ENCODE data around the gene DPYSL4. TPM values are rescaled to one million over a fixed set of nuclear protein-coding genes. Genes with fewer than 3 reads are reported as not detected.

Gene DPYSL4
- total and polyA plus RNA-seq, 2 of the 4 experiments (the other 2 are of a cell fraction) = 8.1 to 30.5 TPM

- H2BK5ac ChIP-seq (ENCODE audit: low read depth, low read length, poor library complexity, severe bottlenecking) = no peak overlapping the region
- H2BK20ac ChIP-seq (ENCODE audit: low read depth, low read length) = no peak overlapping the region
- H4K5ac ChIP-seq (ENCODE audit: low read depth, low read length) = no peak overlapping the region
- no peak overlapping the region for H3K27ac ChIP-seq (ENCODE audit: insufficient read depth, low read length)
- no peak overlapping the region for H3K18ac ChIP-seq (ENCODE audit: low read depth, low read length)
- no peak overlapping the region for H2AFZ ChIP-seq (replicated peaks; ENCODE audit: low read length, poor library complexity)
- CTCF ChIA-PET = interaction anchor here (0.5 kb wide), 1 partner anchor 290 kb away, joined by 4 read pairs; no protein-coding TSS in a partner anchor
- H4K20me1 ChIP-seq (ENCODE audit: insufficient read depth, low read length) = no peaks in the 10 kb centered on the region
- H3K56ac ChIP-seq (ENCODE audit: extremely low read depth, insufficient read depth, low read length) = no peak overlapping the region
- no peak overlapping the region for H3K4me2 ChIP-seq (ENCODE audit: low read depth, low read length)
- POLR2A ChIA-PET (ENCODE audit: unreplicated experiment) = no interaction called here
- peaks cover 14% of the 10 kb centered on the region for H3K36me3 ChIP-seq (ENCODE audit: control insufficient read depth, insufficient read depth, low read length)
- no peak overlapping the region for H3K4me3 ChIP-seq (ENCODE audit: insufficient read depth, low read depth, low read length)
- H3K79me1 ChIP-seq (ENCODE audit: low read depth in 1 of 2, low read length in 2 of 2) = no peaks in the 10 kb centered on the region
- H3K4ac ChIP-seq (ENCODE audit: low read depth, low read length) = no peak overlapping the region
- TF ChIP-seq MXI1 (IDR thresholded peaks at IDR 0.05; ENCODE audit: borderline replicate concordance, low read depth, low read length) = no peak
- TF ChIP-seq POLR2A (IDR thresholded peaks at IDR 0.05; ENCODE audit: low read depth, low read length) = no peak
- TF ChIP-seq ELK1 (IDR thresholded peaks at IDR 0.05; ENCODE audit: borderline replicate concordance, low read depth, low read length) = no peak
- TF ChIP-seq CEBPB (IDR thresholded peaks at IDR 0.05; ENCODE audit: low read depth, low read length) = no peak
- TF ChIP-seq FOS (IDR thresholded peaks at IDR 0.05; ENCODE audit: low read depth, low read length) = no peak
- TF ChIP-seq RFX5 (IDR thresholded peaks at IDR 0.05; ENCODE audit: low read depth, low read length) = no peak
- no peak for TF ChIP-seq RAD21 (IDR thresholded peaks at IDR 0.05; ENCODE audit: low read length)
- no peak for TF ChIP-seq CTCF (conservative IDR thresholded peaks at IDR 0.05; ENCODE audit: low read depth, low read length)
- TF ChIP-seq NFE2L2 (IDR thresholded peaks at IDR 0.05; ENCODE audit: low read depth, low read length) = no peak
- no peak for TF ChIP-seq BHLHE40 (IDR thresholded peaks at IDR 0.05; ENCODE audit: low read depth, low read length)
- no peak for TF ChIP-seq CHD1 (IDR thresholded peaks at IDR 0.05; ENCODE audit: low read depth, low read length)
- no peak for TF ChIP-seq USF2 (IDR thresholded peaks at IDR 0.05; ENCODE audit: low read depth, low read length)
- no peak for DNase-seq
- H3K23ac ChIP-seq (ENCODE audit: low read depth, low read length) = no peak overlapping the region
- dilution Hi-C loops (cut with HindIII; ENCODE audit: low sequenced_read_pairs, unreplicated experiment) = no loop called here
- H3K9me1 ChIP-seq (ENCODE audit: insufficient read depth, low read length) = no peaks in the 10 kb centered on the region; the same call in 1 of the 2 replicates
- H2AK9ac ChIP-seq (replicated peaks; ENCODE audit: low read depth, low read length, poor library complexity) = no peak overlapping the region
- no peak for ATAC-seq (ENCODE audit: low read depth)
- H3K4me1 ChIP-seq (ENCODE audit: control insufficient read depth, insufficient read depth, low read length) = no peaks in the 10 kb centered on the region
- no peak overlapping the region for H4K8ac ChIP-seq (ENCODE audit: low read depth in 2 of 2, low read length in 2 of 2)
- no peaks in the 10 kb centered on the region for H3K27me3 ChIP-seq (ENCODE audit: control insufficient read depth, insufficient read depth, low read length)
- H2AK5ac ChIP-seq (ENCODE audit: low read depth, low read length) = no peak overlapping the region
- in situ Hi-C loops (cut with MboI; ENCODE audit: low sequenced_read_pairs) = no loop called here
- H2BK15ac ChIP-seq (ENCODE audit: low read depth, low read length) = no peak overlapping the region
- H2BK120ac ChIP-seq (ENCODE audit: low read depth, low read length) = no peak overlapping the region
- H4K91ac ChIP-seq (ENCODE audit: insufficient read depth, low read depth, low read length) = no peak overlapping the region
- no peak overlapping the region for H3K14ac ChIP-seq (replicated peaks; ENCODE audit: low read depth, low read length)
- 74% methylated on average over 4 of the region's 28 CpGs; no CpG with 5 or more reads in 1 of the 2 experiments for WGBS, 2 experiments (ENCODE audit: extremely low coverage in 2 of 2, insufficient read length in 1 of 2)
- no peak overlapping the region for H3K9ac ChIP-seq (ENCODE audit: low read depth, low read length)
- no peaks in the 10 kb centered on the region for H3K9me3 ChIP-seq (ENCODE audit: control insufficient read depth, insufficient read depth, low read length)
- no TSS peak for BruUV-seq (replicated peaks)
- intact Hi-C loops (cut with micrococcal nuclease) = no loop called here
Measured at GRCh38 chr10:132204781-132205473, 18.2 kb downstream of the DPYSL4 start.

Data from IMR-90 (cell line).